GM23338 (cell line): Measurements from ENCODE around the gene VAPA. TPM values are rescaled to one million over a fixed set of nuclear protein-coding genes. Genes with fewer than 3 reads are reported as not detected.

Source experiments
- ATAC-seq: fragments of 200-7000 bp; cut with Tn5 transposase; 3 replicates; pipeline ENCODE4 v1.9.1; 2020
- DNase-seq: peaks from one replicate; pipeline ENCODE4 v3.0.0-alpha.2; 2015; ENCODE audit warnings: low spot score
- H2AFZ ChIP-seq: fragments of 200-600 bp; sonication (generic); 2 replicates; pipeline ENCODE4 v1.8.0; 2016; ENCODE audit warnings: antibody characterized with exemption, mild to moderate bottlenecking, moderate library complexity
- H3F3A ChIP-seq: fragments of 200-600 bp; sonication (generic); replicated peaks from 2 replicates; pipeline ENCODE4 v1.8.0; 2017; ENCODE audit warnings: antibody characterized with exemption, mixed run types, low read depth
- H3K27ac ChIP-seq: fragments of 200-600 bp; sonication (generic); 2 replicates; pipeline ENCODE4 v1.6.1; 2016; ENCODE audit warnings: low read depth
- H3K27me3 ChIP-seq: fragments of 200-600 bp; sonication (generic); 2 replicates; pipeline ENCODE4 v1.8.0; 2016; ENCODE audit warnings: mild to moderate bottlenecking, mixed run types, moderate library complexity; ENCODE audit not compliant: insufficient read depth
- H3K36me3 ChIP-seq: fragments of 200-600 bp; sonication (generic); 2 replicates; pipeline ENCODE4 v1.8.0; 2016; ENCODE audit warnings: mild to moderate bottlenecking; ENCODE audit not compliant: insufficient read depth
- H3K4me1 ChIP-seq: fragments of 200-600 bp; sonication (generic); 2 replicates; pipeline ENCODE4 v1.8.0; 2016; ENCODE audit warnings: mild to moderate bottlenecking, moderate library complexity; ENCODE audit not compliant: insufficient read depth
- H3K4me2 ChIP-seq: fragments of 200-600 bp; sonication (generic); 2 replicates; pipeline ENCODE4 v1.7.1; 2017; ENCODE audit warnings: mixed run types
- H3K4me3 ChIP-seq: fragments of 200-600 bp; sonication (generic); 2 replicates; pipeline ENCODE4 v1.6.1; 2016; ENCODE audit warnings: mixed run types
- H3K79me2 ChIP-seq: fragments of 200-600 bp; sonication (generic); replicated peaks from 2 replicates; pipeline ENCODE4 v1.8.0; 2017; ENCODE audit warnings: mild to moderate bottlenecking; ENCODE audit not compliant: insufficient read depth
- H3K9me2 ChIP-seq: fragments of 200-600 bp; sonication (generic); 2 replicates; pipeline ENCODE4 v1.8.0; 2017; ENCODE audit not compliant: insufficient read depth
- H4K20me1 ChIP-seq: fragments of 200-600 bp; sonication (generic); replicated peaks from 2 replicates; pipeline ENCODE4 v1.8.0; 2017; ENCODE audit warnings: mild to moderate bottlenecking; ENCODE audit not compliant: insufficient read depth
- H3K27ac Mint-ChIP-seq: 2 replicates; pipeline ENCODE4 v1.8.0; 2020; ENCODE audit warnings: inconsistent platforms, mild to moderate bottlenecking, moderate library complexity, mixed read lengths
- H3K27me3 Mint-ChIP-seq: 3 replicates; pipeline ENCODE4 v1.8.0; 2022; ENCODE audit warnings: low read depth, mild to moderate bottlenecking, moderate library complexity, mixed read lengths, inconsistent platforms; ENCODE audit not compliant: insufficient read depth, poor library complexity
- H3K36me3 Mint-ChIP-seq: 3 replicates; pipeline ENCODE4 v1.8.0; 2021; ENCODE audit warnings: low read depth, mild to moderate bottlenecking, inconsistent platforms, moderate library complexity, mixed read lengths
- H3K4me1 Mint-ChIP-seq: 3 replicates; pipeline ENCODE4 v1.8.0; 2020; ENCODE audit warnings: mild to moderate bottlenecking, inconsistent platforms, mixed read lengths
- H3K4me3 Mint-ChIP-seq: 3 replicates; pipeline ENCODE4 v1.8.0; 2021; ENCODE audit warnings: moderate library complexity, mild to moderate bottlenecking, inconsistent platforms, mixed read lengths
- H3K9me3 Mint-ChIP-seq: 3 replicates; pipeline ENCODE4 v1.8.0; 2020; ENCODE audit warnings: moderate library complexity, mild to moderate bottlenecking, inconsistent platforms, mixed read lengths
- EZH2 ChIP-seq: fragments of 200-600 bp; sonication (generic); IDR thresholded peaks from one replicate; pipeline ENCODE4 v1.8.0; 2017; ENCODE audit warnings: antibody characterized with exemption, mild to moderate bottlenecking, low read depth; ENCODE audit not compliant: unreplicated experiment
- EZH2phosphoT487 ChIP-seq: fragments of 200-600 bp; sonication (generic); IDR thresholded peaks from one replicate; pipeline ENCODE4 v1.8.1; 2018; ENCODE audit warnings: antibody characterized with exemption; ENCODE audit not compliant: unreplicated experiment
- JUNB ChIP-seq: IDR thresholded peaks from one replicate; pipeline ENCODE4 v1.6.1; 2016; ENCODE audit warnings: antibody characterized with exemption; ENCODE audit not compliant: unreplicated experiment
- NANOG ChIP-seq: IDR thresholded peaks from 2 replicates; pipeline ENCODE4 v1.6.1; 2016; ENCODE audit warnings: antibody characterized with exemption, borderline replicate concordance
- POLR2AphosphoS5 ChIP-seq: IDR thresholded peaks from 2 replicates; pipeline ENCODE4 v1.6.1; 2016; ENCODE audit warnings: antibody characterized with exemption, low read depth
- REST ChIP-seq: IDR thresholded peaks from one replicate; pipeline ENCODE4 v1.6.1; 2018; ENCODE audit warnings: antibody characterized with exemption; ENCODE audit not compliant: unreplicated experiment
- STAT1 ChIP-seq: IDR thresholded peaks from one replicate; pipeline ENCODE4 v1.6.1; 2016; ENCODE audit warnings: antibody characterized with exemption; ENCODE audit not compliant: unreplicated experiment
- ZNF114 ChIP-seq: fragments of 250-450 bp; sonication (Bioruptor Pico); IDR thresholded peaks from 2 replicates; pipeline ENCODE4 v1.5.0; 2020; ENCODE audit warnings: mild to moderate bottlenecking, moderate library complexity
- ZNF331 ChIP-seq: fragments of 250-450 bp; sonication (Bioruptor Pico); IDR thresholded peaks from 2 replicates; pipeline ENCODE4 v1.5.0; 2020; ENCODE audit warnings: low read depth, mild to moderate bottlenecking, moderate library complexity
- ZNF462 ChIP-seq: fragments of 250-450 bp; sonication (Bioruptor Pico); IDR thresholded peaks from 2 replicates; pipeline ENCODE4 v1.5.0; 2020; ENCODE audit warnings: mild to moderate bottlenecking, moderate library complexity
- polyA plus RNA-seq: library from polyadenylated mRNA; unstranded; fragments of >200 nt; fragmentation: Nextera tagmentation; extraction: Ambion mirVana; gene quantifications from 2 replicates; pipeline ENCODE4 v1.2.1, GENCODE V29; 2016
- total RNA-seq: library from RNA; depleted of rRNA; stranded (reverse); fragments of >200 nt; shearing (Covaris generic); gene quantifications from 2 replicates; pipeline ENCODE4 v1.2.3, GENCODE V29; 2014
- TF ChIP-seq, protein P1 (sequence below), 2 experiments: fragments of 200-600 bp in 1 of 2; sonication (generic) in 1 of 2; conservative IDR thresholded peaks; 2 replicates each; pipeline versions ENCODE4 v1.5.1 to v1.6.1; 2016 to 2017; ENCODE audit warnings: antibody characterized with exemption in 2 of 2, low read depth in 2 of 2, mild to moderate bottlenecking in 2 of 2, moderate library complexity in 1 of 2

The VAPA gene
- total and polyA plus RNA-seq, 2 experiments from 2014 or later: 162 to 178 TPM

DNA sequence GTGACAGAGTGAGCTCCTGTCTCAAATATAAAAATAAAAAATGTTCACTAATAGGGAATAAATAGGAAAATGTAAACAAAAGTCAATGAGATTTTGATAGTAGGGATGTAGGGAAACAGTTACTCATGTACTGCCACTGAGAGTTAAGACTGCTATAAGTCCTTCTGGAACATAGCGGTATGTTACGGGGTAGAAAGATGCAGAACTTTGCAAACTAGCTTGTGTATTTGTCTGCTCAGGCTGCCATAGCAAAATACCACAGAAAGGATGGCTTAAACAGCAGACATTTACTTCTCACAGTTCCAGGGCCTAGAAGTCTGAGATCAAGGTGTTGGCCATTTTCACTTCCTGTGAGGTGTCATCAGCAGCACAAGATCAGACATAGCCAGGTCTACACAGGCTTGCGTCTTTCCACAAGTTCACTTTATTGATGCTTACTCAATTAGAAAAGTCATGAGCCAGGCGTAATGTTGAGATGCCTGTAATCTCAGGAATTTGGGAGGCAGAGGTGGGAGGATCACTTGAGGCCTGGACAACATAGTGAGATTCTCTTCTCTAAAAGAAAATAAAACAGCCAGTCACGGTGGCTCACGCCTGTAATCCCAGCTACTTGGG is 19.3 kb upstream of the VAPA start:
- Histone ChIP-seq H3K27me3 (no peaks in the 10 kb centered on the region), H2AFZ (no peak overlapping the region), H3K4me3 (no peak overlapping the region), H3K79me2 (no peaks in the 10 kb centered on the region), H3K4me2 (no peak overlapping the region), H3K36me3 (no peaks in the 10 kb centered on the region), H3F3A (no peaks in the 10 kb centered on the region), H3K4me1 (no peaks in the 10 kb centered on the region), H4K20me1 (no peaks in the 10 kb centered on the region), H3K27ac (no peak overlapping the region), H3K9me2 (no peaks in the 10 kb centered on the region)
- ATAC-seq (no peak), DNase-seq (no peak)
- Mint-ChIP-seq H3K9me3 (no peaks in the 10 kb centered on the region), H3K4me1 (peaks cover 3% of the 10 kb centered on the region; the same call in 2 of the 3 replicates), H3K27ac (no peak overlapping the region), H3K4me3 (no peak overlapping the region), H3K27me3 (no peaks in the 10 kb centered on the region), H3K36me3 (no peaks in the 10 kb centered on the region)
- TF ChIP-seq EZH2phosphoT487: no peak
- no peak for TF ChIP-seq ZNF114 (CRISPR knock-in tag)
- no peak for TF ChIP-seq POLR2AphosphoS5
- TF ChIP-seq STAT1: no peak
- TF ChIP-seq NANOG: no peak
- TF ChIP-seq EZH2: no peak
- TF ChIP-seq JUNB: no peak
- TF ChIP-seq REST: no peak
- TF ChIP-seq ZNF331 (CRISPR knock-in tag): no peak
- TF ChIP-seq, protein P1, sequence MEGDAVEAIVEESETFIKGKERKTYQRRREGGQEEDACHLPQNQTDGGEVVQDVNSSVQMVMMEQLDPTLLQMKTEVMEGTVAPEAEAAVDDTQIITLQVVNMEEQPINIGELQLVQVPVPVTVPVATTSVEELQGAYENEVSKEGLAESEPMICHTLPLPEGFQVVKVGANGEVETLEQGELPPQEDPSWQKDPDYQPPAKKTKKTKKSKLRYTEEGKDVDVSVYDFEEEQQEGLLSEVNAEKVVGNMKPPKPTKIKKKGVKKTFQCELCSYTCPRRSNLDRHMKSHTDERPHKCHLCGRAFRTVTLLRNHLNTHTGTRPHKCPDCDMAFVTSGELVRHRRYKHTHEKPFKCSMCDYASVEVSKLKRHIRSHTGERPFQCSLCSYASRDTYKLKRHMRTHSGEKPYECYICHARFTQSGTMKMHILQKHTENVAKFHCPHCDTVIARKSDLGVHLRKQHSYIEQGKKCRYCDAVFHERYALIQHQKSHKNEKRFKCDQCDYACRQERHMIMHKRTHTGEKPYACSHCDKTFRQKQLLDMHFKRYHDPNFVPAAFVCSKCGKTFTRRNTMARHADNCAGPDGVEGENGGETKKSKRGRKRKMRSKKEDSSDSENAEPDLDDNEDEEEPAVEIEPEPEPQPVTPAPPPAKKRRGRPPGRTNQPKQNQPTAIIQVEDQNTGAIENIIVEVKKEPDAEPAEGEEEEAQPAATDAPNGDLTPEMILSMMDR (conservative IDR thresholded peaks at IDR 0.05; ENCODE audit: low read depth in 2 of 2): no peak
- no peak for TF ChIP-seq ZNF462 (CRISPR knock-in tag)
